ENCODE results near the gene NSD2. TPM values are rescaled to one million over a fixed set of nuclear protein-coding genes. Genes with fewer than 3 reads are reported as not detected.

Gene NSD2
- total and polyA plus RNA-seq, 9 of the 15 experiments (the other 6 are each of a cell fraction or from before 2014, with no cell fraction given): 6.4 to 126 (median 58.8) TPM

GRCh38 chr4:1841887-1842210, 29.3 kb upstream of the NSD2 start:
- CTCF ChIA-PET (ENCODE audit: low intra/inter-chr PET ratio): no interaction called here
- no peak for FAIRE-seq

More at GRCh38 chr4:1841887-1842210, 29.3 kb upstream of the NSD2 start:
- ATAC-seq (no peak), DNase-seq (ENCODE audit: extremely low read depth in 1 of 4, low spot score in 3 of 4) (no peak)
- Histone ChIP-seq H3K4me2 (ENCODE audit: insufficient read depth, low read length) (no peak overlapping the region), H3K79me2 (ENCODE audit: control insufficient read depth, insufficient read depth, low read length) (peaks cover 49% of the 10 kb centered on the region), H3K4me1 (replicated peaks in 1 of 2; ENCODE audit: control insufficient read depth in 2 of 2, insufficient read depth in 2 of 2, low read length in 2 of 2) (peaks cover 0 to 4% of the 10 kb centered on the region in 2 experiments; a peak in 1 of 5 replicates), H2AFZ (ENCODE audit: low read depth, low read length) (no peak overlapping the region), H3K4me3 (no peak overlapping the region), H3K36me3 (ENCODE audit: control insufficient read depth, insufficient read depth, low read length) (peaks cover 89% of the 10 kb centered on the region), H3K9me1 (ENCODE audit: control insufficient read depth, insufficient read depth, low read length) (no peaks in the 10 kb centered on the region), H3K9me3 (replicated peaks; ENCODE audit: control insufficient read depth, insufficient read depth, low read depth, low read length) (no peaks in the 10 kb centered on the region), H4K20me1 (replicated peaks; ENCODE audit: control insufficient read depth, insufficient read depth, low read length) (peaks cover 13% of the 10 kb centered on the region; the same call in 1 of the 2 replicates), H3K27me3 (ENCODE audit: control insufficient read depth in 2 of 2, insufficient read depth in 2 of 2, low read length in 2 of 2) (no peaks in the 10 kb centered on the region), H3K9ac (ENCODE audit: insufficient read depth in 1 of 2, low read depth in 2 of 2, low read length in 2 of 2) (no peak overlapping the region), H3K27ac (ENCODE audit: extremely low read depth, low read depth, low read length) (no peak overlapping the region)
- WGBS (ENCODE audit: insufficient coverage, low coverage, missing lambda C conversion rate): 89% methylated on average over 9 of the region's 9 CpGs
- no peak for TF ChIP-seq SAFB (IDR thresholded peaks at IDR 0.05; ENCODE audit: borderline replicate concordance, low read depth, low read length)
- TF ChIP-seq FIP1L1 (IDR thresholded peaks at IDR 0.05; ENCODE audit: low read depth, low read length, poor library complexity, severe bottlenecking): no peak
- TF ChIP-seq PTTG1 (tag; IDR thresholded peaks at IDR 0.05; ENCODE audit: low read depth): no peak
- no peak for TF ChIP-seq ZNF583 (CRISPR knock-in tag; IDR thresholded peaks at IDR 0.05)
- TF ChIP-seq ZNF77 (CRISPR knock-in tag; IDR thresholded peaks at IDR 0.05): no peak
- TF ChIP-seq HNRNPLL (IDR thresholded peaks at IDR 0.05; ENCODE audit: low read depth, low read length, poor library complexity, severe bottlenecking): no peak
- no peak for TF ChIP-seq SRF (CRISPR knock-in tag; IDR thresholded peaks at IDR 0.05)
- no peak for TF ChIP-seq KAT8 (IDR thresholded peaks at IDR 0.05; ENCODE audit: low read depth)
- TF ChIP-seq ETV5 (CRISPR knock-in tag; IDR thresholded peaks at IDR 0.05; ENCODE audit: low read depth): no peak
- no peak for TF ChIP-seq ETS1 (conservative IDR thresholded peaks at IDR 0.05; ENCODE audit: control insufficient read depth, low read depth, low read length)
- TF ChIP-seq MECOM (CRISPR knock-in tag; IDR thresholded peaks at IDR 0.05): no peak
- TF ChIP-seq L3MBTL2 (IDR thresholded peaks at IDR 0.05): no peak
- no peak for TF ChIP-seq ZNF408 (CRISPR knock-in tag; IDR thresholded peaks at IDR 0.05; ENCODE audit: low read depth)
- no peak for TF ChIP-seq MED1 (CRISPR knock-in tag; IDR thresholded peaks at IDR 0.05; ENCODE audit: borderline replicate concordance)
- TF ChIP-seq ZNF444 (CRISPR knock-in tag; IDR thresholded peaks at IDR 0.05): no peak
- TF ChIP-seq ATF7 (IDR thresholded peaks at IDR 0.05): no peak
- TF ChIP-seq NR3C1 (CRISPR knock-in tag; IDR thresholded peaks at IDR 0.05): no peak
- TF ChIP-seq PREB (CRISPR knock-in tag; IDR thresholded peaks at IDR 0.05): no peak
- no peak for TF ChIP-seq ZNF695 (CRISPR knock-in tag; IDR thresholded peaks at IDR 0.05)
- in situ Hi-C loops (cut with MboI): no loop called here
- POLR2A ChIA-PET: no interaction called here
- intact Hi-C loops (cut with micrococcal nuclease): no loop called here
- BruUV-seq (replicated peaks): no TSS peak

Data from K562 (cell line).